NOMO-1 (cell line): ENCODE data around the gene BMP7.
"Not testable (repeated sequence)": the region's sequence is repeated elsewhere in the genome, so short reads cannot be mapped to it uniquely, and the experiment has no call there.

ENCODE experiments used
- DNase-seq, 2 experiments: peaks; one replicate each; lab custom pipeline; 2025; ENCODE audit not compliant: unreplicated experiment in 2 of 2; lab: John Stamatoyannopoulos, UW

Gene BMP7

DNA sequence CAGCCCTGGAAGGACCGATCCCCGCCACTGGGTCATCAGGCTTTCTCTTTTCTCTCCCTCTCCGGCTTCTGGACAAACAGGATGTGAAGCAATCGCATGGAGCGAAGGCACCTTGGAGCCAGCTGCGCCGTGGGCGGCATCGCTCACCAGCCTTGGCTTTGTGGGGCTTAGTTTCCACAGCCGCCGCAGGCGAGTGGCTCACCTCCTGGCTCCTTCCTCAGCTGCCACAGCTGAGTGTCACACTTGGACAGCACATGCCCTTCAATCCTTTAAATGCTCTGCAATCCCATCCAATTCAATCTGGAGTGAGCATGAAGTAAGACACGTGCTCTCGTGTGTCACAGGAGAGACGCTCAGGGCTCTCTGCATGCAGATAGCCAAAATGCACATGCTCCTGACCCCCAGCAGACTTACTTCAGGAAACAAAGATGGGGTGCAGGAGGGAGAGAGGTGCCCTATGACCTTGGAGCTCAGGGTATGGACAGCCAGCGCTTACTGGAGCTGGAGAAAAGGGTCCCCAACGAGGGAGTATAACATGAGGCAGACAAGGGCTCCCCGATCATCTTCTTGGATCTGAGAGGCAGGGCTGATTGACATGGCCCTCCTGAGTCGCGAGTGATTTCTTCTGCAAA lies 70.9 kb downstream of the BMP7 start:
- DNase-seq: no peak

DNA sequence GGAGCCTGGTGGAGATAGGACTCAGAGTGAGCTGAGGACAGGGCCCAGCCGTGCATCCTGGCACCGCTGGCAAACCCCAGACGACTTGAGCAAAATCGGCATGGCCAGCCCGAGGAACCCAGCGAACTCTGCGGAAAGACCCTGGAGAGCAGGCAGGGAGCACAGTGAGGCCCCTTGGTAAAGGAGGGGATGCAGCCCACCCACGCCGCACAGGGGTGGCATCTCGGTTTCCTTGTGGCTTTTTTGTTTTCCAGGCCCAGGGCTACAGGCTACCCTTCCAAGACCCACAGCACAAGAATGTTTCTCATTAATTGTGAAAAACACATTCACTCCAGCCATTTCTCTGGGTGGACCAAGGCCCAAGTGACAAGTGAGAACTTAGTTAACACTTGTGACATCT lies 71.4 kb downstream of the BMP7 start:
- no peak for DNase-seq

DNA sequence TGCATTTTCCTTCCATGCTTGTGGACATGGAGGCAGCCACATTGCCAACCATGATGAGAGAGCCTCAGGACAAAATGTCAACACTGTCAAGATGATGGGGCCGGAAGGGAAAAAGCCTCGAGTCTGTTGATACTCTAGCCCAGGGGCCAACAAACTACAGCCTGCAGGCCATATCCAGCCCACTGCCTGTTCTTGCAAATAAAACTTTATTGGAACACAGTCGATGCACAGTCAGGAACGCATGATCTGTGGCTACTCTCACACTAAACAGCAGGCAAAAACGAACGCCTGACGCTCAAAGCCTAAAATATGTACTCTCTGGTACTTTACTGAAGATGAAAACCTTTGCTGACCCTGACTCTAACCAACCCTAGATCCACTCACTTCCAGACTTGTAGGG lies 72.3 kb downstream of the BMP7 start:
- no peak for DNase-seq

DNA sequence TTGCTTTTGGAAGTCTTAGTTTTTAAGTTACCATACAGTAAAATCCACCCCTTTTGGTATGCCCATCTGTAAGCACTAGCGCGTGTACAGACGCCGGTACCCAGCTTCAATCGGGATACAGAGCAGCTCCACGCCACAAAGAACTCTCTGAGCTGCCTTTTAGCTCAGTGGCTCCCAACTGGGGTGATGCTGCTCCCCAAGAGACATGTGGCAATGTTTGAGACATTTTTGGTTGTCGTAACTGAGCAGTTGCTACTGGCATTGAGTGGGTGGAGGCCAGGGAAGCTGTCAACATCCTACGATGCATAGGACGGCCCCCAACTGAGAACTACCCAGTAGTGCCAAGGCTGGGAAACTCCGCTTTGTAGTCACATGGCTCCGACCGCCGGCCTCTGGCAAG lies 73.3 kb downstream of the BMP7 start:
- no peak for DNase-seq

DNA sequence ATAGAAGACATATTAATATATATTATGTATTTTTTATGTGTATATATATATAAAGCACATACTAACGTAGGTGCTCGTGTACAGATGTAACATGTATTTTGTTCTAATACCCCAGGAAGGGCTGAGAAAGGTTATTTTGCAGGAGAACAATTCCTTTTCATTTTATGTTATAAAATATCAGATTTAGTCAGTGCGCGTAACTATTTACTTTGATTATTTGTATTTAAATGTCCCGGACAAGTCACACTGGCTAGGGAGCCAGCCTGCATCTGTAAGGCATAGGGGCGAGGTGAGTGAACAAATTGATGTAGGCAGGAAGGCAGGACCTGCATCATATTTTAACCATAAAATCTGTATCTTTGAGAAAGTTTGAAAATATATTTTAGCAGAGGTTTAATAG lies 74.1 kb downstream of the BMP7 start:
- no peak for DNase-seq

DNA sequence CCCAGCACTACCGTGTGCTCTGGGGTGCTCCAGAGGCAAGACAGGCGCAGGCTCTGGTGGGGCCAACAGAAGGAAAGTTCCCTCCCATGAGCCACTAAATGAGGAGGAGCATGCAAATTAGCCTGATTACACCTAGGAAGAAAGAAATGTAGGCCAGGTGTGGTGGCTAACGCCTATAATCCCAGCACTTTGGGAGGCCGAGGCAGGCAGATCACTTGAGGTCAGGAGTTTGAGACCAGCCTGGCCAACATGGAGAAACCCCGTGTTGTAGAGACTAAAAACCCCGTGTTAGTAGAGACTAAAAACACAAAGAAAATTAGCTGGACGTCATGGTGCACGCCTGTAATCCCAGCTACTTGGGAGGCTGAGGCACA lies 75.2 kb downstream of the BMP7 start:
- not testable (repeated sequence) for DNase-seq

DNA sequence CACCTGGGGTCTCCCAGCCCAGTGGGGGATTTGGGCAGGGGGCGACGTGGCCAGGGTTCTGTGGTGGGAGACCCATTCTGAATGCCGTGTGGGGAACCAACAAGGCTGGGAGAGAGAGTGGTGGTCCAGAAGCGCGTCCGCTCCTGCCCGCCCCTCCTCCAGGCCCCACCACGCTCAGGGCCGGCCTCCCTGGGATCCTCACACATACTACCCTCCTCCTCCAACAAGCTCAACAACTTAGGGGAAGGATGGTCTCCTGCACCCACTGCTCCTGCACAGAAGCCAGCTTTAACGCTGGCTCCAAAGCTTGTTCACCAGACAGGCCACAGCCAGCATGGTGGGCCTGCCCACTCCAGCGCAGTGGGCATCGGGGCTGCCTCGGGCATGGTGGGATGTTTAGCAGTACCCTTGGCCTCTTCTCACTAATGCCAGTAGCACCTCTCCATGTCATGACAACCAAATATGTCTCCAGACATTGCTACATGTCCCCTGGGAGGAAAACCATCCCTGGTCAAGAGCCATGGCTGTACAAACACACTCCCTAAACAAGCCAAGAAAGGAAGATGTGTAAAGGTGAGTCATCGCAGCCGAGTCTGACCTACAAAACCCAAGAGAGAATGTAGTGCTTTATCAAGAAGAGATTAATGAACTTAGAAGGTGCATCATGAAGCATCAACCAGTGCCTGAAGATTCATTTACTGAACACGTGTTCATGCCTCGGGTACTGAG lies 75.7 kb downstream of the BMP7 start:
- DNase-seq: no peak

DNA sequence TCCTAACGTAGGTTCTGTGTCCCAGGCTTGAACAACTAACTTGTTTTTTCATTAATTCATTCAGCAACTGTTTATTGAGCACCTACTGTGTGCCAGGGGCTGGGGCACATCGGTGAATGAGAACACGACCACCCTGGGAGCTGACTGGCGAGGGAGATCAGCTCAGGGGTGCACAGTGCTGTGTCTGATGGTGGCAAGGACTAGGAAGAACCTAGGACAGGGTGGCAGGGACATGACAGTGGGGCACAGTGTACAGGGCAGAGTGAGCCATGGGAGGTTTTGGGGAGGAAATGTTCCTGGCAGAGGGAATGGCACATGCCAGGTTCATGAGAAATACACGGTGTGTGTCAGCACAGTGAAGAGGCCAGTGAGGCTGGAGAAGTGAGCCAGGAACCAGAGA lies 76.7 kb downstream of the BMP7 start:
- DNase-seq: no peak

DNA sequence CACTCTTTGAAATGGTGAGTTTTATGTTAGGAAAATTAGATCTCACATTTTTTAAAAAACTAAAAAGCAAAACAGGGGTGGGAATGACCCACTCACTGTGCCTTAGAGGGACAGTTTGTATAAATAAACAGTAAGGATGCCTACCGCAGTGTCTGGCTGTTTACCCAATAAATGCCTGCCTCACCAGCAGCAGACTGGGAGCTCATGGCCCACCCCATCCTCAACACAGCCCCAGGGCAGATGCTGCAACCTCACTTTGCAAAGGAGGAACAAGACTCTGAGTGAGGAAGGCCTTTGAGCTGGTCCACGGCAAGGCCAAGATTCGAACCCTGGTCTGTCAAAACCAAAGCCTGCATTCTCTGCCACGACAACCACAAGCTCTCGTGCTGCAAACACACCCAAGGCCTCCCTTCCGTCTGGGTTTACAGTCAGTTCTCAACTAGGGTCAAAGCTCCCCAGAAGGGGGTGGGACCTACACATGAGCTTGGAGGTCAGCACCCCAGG lies 77.8 kb downstream of the BMP7 start:
- no peak for DNase-seq

DNA sequence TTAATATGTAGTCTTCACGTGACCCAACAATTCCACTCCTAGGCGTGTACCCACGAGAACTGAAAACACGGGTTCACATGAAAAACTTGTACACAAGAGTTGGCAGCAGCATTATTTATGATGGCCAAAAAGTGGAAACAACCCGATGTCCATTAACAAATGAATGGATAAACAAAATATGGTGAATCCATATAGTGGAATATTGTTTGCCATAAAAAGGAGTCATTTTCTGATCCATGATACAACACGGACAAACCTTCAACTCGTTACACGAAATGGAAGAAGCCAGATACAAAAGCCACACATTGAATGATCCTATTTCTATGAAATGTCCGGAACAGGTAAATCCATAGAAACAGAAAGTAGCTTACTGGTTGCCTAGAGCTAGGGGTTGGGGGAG lies 78.4 kb downstream of the BMP7 start:
- no peak for DNase-seq

DNA sequence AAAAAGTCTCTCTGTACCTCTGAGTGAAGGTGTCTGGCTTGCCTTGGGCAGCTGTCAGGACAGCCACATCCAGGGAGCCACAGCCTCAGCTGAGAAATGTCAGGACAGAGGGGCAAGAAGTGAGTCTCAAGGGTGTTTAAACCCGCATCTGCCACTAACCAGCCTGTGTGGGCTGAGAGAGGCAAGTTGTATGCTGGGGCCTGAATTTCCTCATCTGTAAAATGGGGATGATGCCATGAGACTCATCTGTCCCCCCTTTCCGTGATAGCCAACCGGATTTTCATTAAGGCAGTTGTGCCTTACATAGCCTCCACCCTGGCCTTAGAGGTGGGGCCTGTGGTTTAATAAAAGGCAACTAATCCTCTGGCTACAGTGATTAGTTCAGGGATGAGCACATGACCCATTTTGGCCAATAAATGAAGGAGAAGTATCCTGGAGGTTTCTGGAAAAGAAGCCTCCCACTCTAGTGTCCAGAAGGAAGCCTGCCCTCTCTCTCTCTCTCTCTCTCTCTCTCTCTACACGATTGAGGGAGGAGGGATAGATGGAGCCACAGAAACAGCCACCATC lies 79.3 kb downstream of the BMP7 start:
- DNase-seq: no peak

DNA sequence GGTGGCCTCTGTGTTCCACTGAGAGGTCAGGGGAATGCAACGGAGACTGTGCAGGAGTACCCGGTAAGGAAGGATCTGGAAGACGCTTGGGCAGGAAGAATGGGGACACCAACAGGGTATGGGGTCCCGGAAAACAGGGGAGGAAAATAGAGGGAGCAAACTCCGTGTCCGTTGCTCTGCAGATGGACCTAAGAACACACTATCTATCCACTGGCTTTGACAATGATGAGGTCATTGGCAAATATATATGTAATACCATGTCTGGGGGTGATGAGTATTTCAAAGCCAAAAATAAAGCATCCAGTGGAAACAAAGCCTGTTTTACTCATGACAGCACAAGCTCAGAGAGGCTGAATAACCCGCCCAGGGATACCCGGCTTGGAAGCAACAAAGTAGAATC lies 80.2 kb downstream of the BMP7 start:
- no peak for DNase-seq

DNA sequence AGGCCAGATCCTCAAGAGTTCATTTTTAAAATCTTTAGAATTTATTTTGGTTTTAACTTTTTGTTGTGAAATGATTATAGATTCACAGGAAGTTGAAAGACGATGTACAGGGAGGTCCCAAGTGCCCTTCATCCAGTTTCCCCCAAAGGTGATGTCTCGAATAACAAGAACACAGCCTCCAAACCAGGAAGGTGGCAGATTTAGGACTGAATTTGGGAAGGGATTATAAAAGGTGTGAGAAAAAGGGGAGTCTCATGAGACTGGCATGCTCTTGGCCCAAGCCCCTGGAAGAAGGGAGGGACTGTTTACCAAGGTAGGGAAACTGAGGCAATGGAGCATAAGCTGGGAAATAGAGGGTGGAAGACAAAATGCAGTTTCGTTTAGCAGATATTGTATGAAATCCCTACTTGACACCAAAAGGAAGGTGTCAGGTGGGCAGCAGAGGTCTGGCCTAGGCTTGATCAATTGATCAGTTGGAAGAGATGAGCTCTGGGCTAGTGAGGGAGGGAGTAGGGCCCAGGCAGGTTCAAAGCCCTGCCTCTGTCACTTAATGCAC lies 81.2 kb downstream of the BMP7 start:
- DNase-seq: no peak

DNA sequence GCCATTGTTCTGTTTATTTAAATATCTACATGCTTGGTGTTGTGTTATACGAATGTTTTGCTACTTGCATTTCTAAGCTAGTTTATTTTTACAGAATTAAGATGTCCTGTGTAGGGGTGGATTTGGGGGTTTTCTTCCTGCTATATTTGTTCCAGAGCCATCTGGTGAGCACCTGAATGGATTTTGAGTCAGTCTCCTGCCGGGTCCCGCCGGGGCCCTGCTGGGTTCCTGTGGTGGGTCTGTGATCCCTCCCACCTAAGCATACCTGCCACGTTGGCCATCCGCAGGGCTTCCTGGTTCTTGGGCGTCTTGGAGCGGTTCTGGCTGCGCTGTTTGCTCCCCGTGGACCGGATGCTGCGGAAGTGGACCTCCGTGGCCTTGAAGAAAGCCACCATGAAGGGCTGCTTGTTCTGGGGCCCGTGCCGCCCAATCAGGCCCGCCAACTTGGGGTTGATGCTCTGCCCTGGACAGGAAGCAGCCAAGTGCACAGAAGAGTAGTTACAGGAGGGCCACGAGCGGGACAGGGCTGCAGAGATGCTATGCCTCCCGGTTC lies 82.9 kb downstream of the BMP7 start:
- DNase-seq: no peak

DNA sequence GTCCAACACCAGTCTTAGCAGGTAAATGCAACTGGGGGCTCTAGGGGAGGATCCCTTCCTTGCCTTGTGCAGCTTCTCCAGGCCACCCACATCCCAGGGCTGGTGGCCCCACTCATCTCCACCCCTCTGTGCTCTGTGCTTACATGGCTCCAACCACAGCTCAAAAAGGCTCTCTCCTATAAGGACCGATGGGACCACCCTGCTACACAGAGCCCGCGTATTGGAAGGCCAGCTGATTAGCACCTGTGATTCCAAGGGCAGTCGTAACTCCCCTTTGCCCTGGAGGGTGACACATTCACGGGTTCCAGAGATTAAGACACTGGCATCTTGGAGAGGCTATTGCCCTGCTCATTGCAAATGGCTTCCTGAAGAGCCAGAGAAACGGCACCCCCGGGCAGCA lies 84.8 kb downstream of the BMP7 start:
- DNase-seq: no peak

DNA sequence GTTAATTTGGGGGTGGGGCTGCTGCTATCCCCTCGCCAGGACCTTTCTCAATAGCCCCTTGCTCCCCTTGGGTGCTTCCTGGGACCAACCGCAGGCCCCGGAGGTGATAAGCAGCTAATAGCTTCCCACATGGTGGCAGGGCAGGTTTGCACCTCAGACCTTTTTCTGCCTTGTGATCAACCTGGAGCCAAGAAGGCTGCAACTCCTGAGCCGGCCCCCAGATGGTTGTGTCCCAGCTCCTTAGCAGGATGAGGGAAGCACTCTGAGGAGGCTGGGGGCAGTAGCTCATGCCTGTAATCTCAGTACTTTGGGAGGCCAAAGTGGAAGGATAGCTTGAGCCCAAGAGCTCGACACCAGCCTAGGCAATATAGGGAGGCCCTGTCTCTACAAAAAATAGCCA lies 85.5 kb downstream of the BMP7 start:
- DNase-seq: no peak

DNA sequence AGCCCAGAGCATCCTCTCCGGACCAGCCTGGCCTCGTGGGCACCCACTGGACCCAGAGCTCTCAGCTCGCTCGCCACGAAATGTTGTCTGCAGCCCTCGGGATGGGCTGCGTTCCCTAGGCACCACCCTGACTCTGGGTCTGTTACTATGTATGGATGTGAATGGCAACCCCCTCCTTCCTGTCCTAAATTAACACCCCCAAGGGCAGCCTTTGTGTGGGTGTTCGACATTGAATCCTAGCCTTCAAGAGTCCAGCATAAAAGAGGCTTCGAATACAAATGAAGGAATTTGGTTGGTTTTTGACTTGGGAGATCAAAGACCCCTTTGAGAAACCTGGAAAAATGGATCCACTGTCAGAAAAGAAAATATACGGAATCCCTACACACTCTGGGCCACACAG lies 86.1 kb downstream of the BMP7 start:
- DNase-seq: no peak

DNA sequence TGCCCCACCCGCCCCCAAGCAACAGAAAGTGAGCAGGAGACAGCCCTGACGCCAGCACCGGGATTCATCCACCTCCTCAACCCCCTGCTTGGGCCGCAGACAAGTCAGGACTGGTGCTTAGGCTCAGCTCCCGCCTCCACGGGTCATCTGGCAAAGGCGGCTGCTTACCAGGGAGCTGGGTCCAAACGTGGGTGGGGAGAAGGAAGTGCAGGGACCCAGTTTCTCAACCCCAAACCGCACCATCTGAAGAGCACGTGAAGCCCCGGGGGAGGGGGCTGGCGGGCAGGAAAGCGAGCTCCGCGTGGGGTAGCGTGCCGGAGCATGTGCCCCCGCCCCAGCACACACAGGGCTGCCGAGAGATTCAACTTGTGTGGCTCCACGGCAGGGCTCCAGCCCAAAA lies 87.2 kb downstream of the BMP7 start:
- DNase-seq: no peak

DNA sequence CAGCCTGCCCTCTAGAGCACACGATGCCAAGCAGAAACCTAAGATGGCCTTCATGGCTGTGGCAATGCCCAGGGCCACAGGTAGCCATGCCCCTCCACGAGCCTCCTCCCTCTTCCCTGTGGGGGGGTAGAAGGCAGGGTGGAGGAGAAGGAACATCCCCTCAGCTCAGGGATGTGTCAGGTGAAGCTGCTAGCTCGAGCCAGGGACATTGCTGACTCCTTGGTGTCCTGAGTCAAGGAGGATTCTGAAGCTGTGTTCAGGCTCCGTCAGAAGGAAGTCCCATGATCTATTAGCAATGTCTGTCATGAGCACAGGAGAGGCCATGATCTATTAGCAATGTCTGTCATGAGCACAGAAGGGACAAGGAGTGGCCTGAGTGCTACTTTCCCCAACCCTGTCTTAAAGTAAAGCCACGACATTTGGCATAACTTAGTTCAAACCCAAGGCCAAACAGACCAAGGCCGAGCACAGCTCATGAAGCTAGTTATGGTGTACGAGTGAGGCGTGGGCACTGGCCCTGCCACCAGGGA lies 87.8 kb downstream of the BMP7 start:
- DNase-seq: no peak

DNA sequence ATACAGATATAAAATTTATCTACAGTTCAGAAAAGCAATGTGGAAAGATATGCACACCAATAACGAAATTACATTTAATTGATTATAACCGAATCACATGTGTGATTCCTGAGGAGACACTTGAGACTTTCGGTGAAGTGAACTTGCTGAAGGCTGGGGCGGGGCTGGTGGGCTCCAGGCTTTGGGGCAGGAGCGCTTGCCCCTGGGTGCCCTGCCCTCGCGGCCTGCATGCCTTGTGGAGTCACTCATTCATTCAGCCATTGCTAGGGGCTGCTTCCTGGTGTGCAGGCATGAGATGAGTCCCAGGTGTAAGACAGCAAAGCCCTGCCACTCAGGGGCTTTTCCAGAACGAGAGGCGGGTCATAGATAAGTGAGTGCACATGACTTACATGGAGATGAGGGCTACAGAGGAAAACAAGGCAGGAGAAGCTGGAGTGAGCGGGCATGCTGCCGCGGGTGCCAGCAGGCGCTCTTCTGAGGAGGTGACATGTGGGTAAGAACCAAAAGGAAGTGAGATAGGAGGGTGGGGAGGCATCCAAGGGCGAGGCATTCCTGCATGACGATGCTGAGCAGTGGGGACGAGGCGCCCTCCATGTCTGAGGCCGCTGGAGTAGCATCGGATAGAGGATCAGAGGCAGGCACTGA lies 88.7 kb downstream of the BMP7 start:
- no peak for DNase-seq

DNA sequence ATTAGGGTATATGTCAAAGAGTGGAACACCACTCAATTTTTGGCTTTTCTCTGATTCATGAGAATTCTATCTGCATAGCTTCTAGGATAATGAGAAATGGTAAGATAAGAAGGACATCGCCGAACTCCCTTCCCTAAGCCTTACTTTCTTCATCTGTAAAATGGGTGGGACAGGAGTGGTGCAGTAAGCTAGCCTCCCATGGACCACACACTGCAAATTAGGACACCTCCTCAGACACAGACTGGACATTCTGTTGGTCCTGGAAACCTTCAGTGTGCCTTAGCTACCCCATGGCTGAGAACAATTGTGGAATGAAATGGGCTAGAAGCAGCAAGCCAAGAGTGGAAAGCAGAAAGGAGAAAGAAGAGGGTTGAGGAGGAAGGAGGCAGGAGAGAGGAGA lies 89.6 kb downstream of the BMP7 start:
- no peak for DNase-seq
